RWPE2 (cell line): ENCODE data around the gene REV1.

ENCODE experiments used
- ATAC-seq: fragments of 200-7000 bp; cut with Tn5 transposase; 3 replicates; pipeline ENCODE4 v1.9.1; 2021; ENCODE audit warnings: low read depth
- DNase-seq: peaks from one replicate; pipeline ENCODE4 v3.0.0-alpha.2; 2020; ENCODE audit warnings: low spot score
- H3K27ac ChIP-seq: fragments of 450-650 bp; 2 replicates; pipeline ENCODE4 v1.5.1; 2017; ENCODE audit warnings: mild to moderate bottlenecking; ENCODE audit not compliant: poor library complexity, severe bottlenecking
- H3K27me3 ChIP-seq: fragments of 250-450 bp; sonication (Bioruptor Pico); 2 replicates; pipeline ENCODE4 v1.5.1; 2021; ENCODE audit warnings: mild to moderate bottlenecking, moderate library complexity; ENCODE audit not compliant: insufficient read depth, poor library complexity, severe bottlenecking
- H3K36me3 ChIP-seq: fragments of 250-450 bp; sonication (Bioruptor Pico); 2 replicates; pipeline ENCODE4 v1.5.1; 2020; ENCODE audit warnings: low read depth, mild to moderate bottlenecking, moderate library complexity
- H3K4me1 ChIP-seq: fragments of 250-450 bp; sonication (Bioruptor Pico); 2 replicates; pipeline ENCODE4 v1.5.1; 2021; ENCODE audit warnings: mild to moderate bottlenecking, moderate library complexity; ENCODE audit not compliant: insufficient read depth, poor library complexity, severe bottlenecking
- H3K4me3 ChIP-seq: fragments of 250-450 bp; sonication (Bioruptor Pico); 2 replicates; pipeline ENCODE4 v1.5.1; 2021; ENCODE audit warnings: mild to moderate bottlenecking, moderate library complexity; ENCODE audit not compliant: severe bottlenecking
- H3K9me3 ChIP-seq: fragments of 250-450 bp; sonication (Bioruptor Pico); 2 replicates; pipeline ENCODE4 v1.5.1; 2021; ENCODE audit warnings: mild to moderate bottlenecking, moderate library complexity; ENCODE audit not compliant: severe bottlenecking
- CTCF ChIP-seq: fragments of 450-650 bp; IDR thresholded peaks from one replicate; pipeline ENCODE4 v1.5.1; 2017; ENCODE audit warnings: mild to moderate bottlenecking, moderate library complexity; ENCODE audit not compliant: poor library complexity, severe bottlenecking

The REV1 gene

GRCh38 chr2:99388892-99389291, 100.9 kb downstream of the REV1 start:
- H3K4me1 ChIP-seq = no peaks in the 10 kb centered on the region
- H3K36me3 ChIP-seq = peaks cover 72% of the 10 kb centered on the region
- DNase-seq (no peak), ATAC-seq (no peak)
- no peaks in the 10 kb centered on the region for H3K27me3 ChIP-seq
- no peak overlapping the region for H3K27ac ChIP-seq
- no peak for TF ChIP-seq CTCF
- no peaks in the 10 kb centered on the region for H3K9me3 ChIP-seq
- no peak overlapping the region for H3K4me3 ChIP-seq

- no peaks in the 10 kb centered on the region for H3K27me3 ChIP-seq
- H3K4me3 ChIP-seq = no peak overlapping the region
- no peaks in the 10 kb centered on the region for H3K9me3 ChIP-seq
- no peak for TF ChIP-seq CTCF
- H3K36me3 ChIP-seq = peaks cover 76% of the 10 kb centered on the region
- no peaks in the 10 kb centered on the region for H3K4me1 ChIP-seq
- ATAC-seq (no peak), DNase-seq (no peak)
- no peak overlapping the region for H3K27ac ChIP-seq
Measured at GRCh38 chr2:99386011-99386410, 103.8 kb downstream of the REV1 start.

- no peaks in the 10 kb centered on the region for H3K4me1 ChIP-seq
- ATAC-seq (no peak), DNase-seq (no peak)
- no peak for TF ChIP-seq CTCF
- peaks cover 77% of the 10 kb centered on the region for H3K36me3 ChIP-seq
- no peaks in the 10 kb centered on the region for H3K9me3 ChIP-seq
- no peak overlapping the region for H3K4me3 ChIP-seq
- H3K27ac ChIP-seq = no peak overlapping the region
- H3K27me3 ChIP-seq = no peaks in the 10 kb centered on the region
Measured at GRCh38 chr2:99382143-99382542, 107.7 kb downstream of the REV1 start.

- Histone ChIP-seq H3K36me3 (peaks cover 90% of the 10 kb centered on the region), H3K27ac (no peak overlapping the region), H3K4me3 (no peak overlapping the region), H3K27me3 (no peaks in the 10 kb centered on the region), H3K4me1 (no peaks in the 10 kb centered on the region), H3K9me3 (no peaks in the 10 kb centered on the region)
- DNase-seq = no peak
- no peak for TF ChIP-seq CTCF
- no peak for ATAC-seq
Measured at GRCh38 chr2:99380376-99381010, 109.3 kb downstream of the REV1 start.

GRCh38 chr2:99377879-99378278, 111.9 kb downstream of the REV1 start:
- ATAC-seq (no peak), DNase-seq (no peak)
- Histone ChIP-seq H3K36me3 (peaks cover 95% of the 10 kb centered on the region), H3K4me3 (no peak overlapping the region), H3K27me3 (no peaks in the 10 kb centered on the region), H3K9me3 (no peaks in the 10 kb centered on the region), H3K4me1 (no peaks in the 10 kb centered on the region), H3K27ac (no peak overlapping the region)
- no peak for TF ChIP-seq CTCF
